Activated T-cell treated with anti-CD3 and anti-CD28 coated beads, Interleukin-2, amount 50 U/mL, for 24 hours (primary cell): Measurements from ENCODE around the gene PLEKHD1.
A peak's percentile ranks its signal among the peaks of the same experiment; 100 is the strongest.

Source experiments
- DNase-seq: peaks from one replicate; pipeline ENCODE4 v3.0.0-alpha.2; 2020
- H3K27ac Mint-ChIP-seq: 2 replicates; pipeline ENCODE4 v1.8.0; 2020; ENCODE audit warnings: mild to moderate bottlenecking, mixed read lengths
- H3K27me3 Mint-ChIP-seq: 2 replicates; pipeline ENCODE4 v1.8.0; 2020; ENCODE audit warnings: mixed read lengths
- H3K36me3 Mint-ChIP-seq: 2 replicates; pipeline ENCODE4 v1.8.0; 2020; ENCODE audit warnings: low read depth, mixed read lengths
- H3K4me1 Mint-ChIP-seq: 2 replicates; pipeline ENCODE4 v1.8.0; 2020; ENCODE audit warnings: low read depth, mixed read lengths
- H3K4me3 Mint-ChIP-seq: 2 replicates; pipeline ENCODE4 v1.8.0; 2020; ENCODE audit warnings: mild to moderate bottlenecking, moderate library complexity, mixed read lengths
- H3K9me3 Mint-ChIP-seq: 2 replicates; pipeline ENCODE4 v1.8.0; 2020; ENCODE audit warnings: mixed read lengths

Gene PLEKHD1

DNA sequence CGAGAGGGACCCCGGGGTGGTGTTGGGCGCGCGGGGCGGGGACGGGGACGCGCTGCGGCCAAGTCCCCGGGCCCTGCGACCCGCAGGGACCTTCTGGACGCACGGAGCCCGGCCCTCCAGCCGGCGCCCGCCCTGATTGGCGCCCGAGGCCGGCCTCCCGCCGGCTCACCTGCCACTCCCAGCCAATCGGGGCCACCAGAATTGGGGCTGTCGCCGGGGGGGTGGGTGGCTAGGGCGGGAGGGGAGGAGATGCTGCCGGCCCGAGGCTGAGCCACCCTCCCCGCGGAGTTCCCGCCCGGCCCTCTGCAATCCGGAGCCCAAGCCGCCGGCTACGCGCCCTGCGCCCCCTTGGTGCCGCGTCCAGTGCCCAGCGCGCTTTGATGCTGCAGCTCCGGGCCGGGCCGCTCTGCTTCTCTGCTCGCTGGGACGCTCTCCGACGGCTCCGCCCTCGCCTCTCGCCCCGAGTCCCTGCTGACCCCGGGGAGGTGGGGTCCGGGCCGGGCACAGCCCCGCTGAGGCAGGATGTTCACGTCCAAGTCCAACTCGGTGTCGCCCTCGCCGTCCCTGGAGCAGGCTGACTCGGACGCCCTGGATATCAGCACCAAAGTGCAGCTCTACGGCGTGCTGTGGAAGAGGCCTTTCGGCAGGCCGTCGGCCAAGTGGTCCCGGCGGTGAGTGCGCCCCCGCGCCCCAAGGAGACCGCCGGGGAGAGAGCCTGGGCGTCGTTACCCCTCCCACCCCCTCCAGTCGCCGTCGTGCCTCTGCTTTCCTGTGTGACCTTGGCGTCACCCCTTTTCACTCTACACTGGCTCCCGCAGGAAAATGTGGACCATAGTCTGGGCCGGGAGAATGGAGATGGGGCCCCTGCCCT lies at the start of gene PLEKHD1:
Gene PLEKHD1, plus strand, starts transcription at position 285 of the 871 bp plus-strand sequence. Its CDS starts 238 bp downstream, at position 523.
- H3K27me3 Mint-ChIP-seq = peaks cover 59% of the 10 kb centered on the region
- H3K36me3 Mint-ChIP-seq = no peaks in the 10 kb centered on the region
- no peak within 1 kb of the TSS for H3K4me3 Mint-ChIP-seq
- H3K4me1 Mint-ChIP-seq = peaks cover 4% of the 10 kb centered on the region
- no peak for DNase-seq
- no peaks in the 10 kb centered on the region for H3K9me3 Mint-ChIP-seq
- H3K27ac Mint-ChIP-seq = no peak within 1 kb of the TSS

- Mint-ChIP-seq H3K27ac (no peak overlapping the region), H3K36me3 (peaks cover 50% of the 10 kb centered on the region), H3K9me3 (no peaks in the 10 kb centered on the region), H3K4me3 (no peak overlapping the region), H3K27me3 (no peaks in the 10 kb centered on the region), H3K4me1 (peaks cover 20% of the 10 kb centered on the region)
- no peak for DNase-seq
Observed at GRCh38 chr14:69439521-69440270, 44.8 kb upstream of the PLEKHD1 start.

DNA sequence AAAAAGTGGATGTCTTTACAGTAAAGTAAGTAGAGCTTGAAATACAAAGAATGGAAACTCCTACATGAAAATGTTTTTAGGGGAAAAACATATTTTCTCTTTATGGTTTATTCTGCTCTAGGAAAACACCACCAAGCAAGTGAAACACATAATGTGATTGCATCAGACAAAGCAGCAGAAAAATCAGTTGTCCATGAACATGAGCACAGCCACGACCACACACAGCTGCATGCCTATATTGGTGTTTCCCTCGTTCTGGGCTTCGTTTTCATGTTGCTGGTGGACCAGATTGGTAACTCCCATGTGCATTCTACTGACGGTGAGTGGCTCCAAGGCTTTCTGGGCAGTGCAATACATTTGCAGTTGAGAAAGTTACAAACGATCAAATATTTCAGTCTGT lies 42.6 kb upstream of the PLEKHD1 start:
- H3K27ac Mint-ChIP-seq = peak overlapping the region; percentile 35
- DNase-seq = no peak
- H3K9me3 Mint-ChIP-seq = no peaks in the 10 kb centered on the region
- H3K4me1 Mint-ChIP-seq = peaks cover 15% of the 10 kb centered on the region
- peaks cover 63% of the 10 kb centered on the region for H3K36me3 Mint-ChIP-seq
- H3K27me3 Mint-ChIP-seq = no peaks in the 10 kb centered on the region
- H3K4me3 Mint-ChIP-seq = no peak overlapping the region

DNA sequence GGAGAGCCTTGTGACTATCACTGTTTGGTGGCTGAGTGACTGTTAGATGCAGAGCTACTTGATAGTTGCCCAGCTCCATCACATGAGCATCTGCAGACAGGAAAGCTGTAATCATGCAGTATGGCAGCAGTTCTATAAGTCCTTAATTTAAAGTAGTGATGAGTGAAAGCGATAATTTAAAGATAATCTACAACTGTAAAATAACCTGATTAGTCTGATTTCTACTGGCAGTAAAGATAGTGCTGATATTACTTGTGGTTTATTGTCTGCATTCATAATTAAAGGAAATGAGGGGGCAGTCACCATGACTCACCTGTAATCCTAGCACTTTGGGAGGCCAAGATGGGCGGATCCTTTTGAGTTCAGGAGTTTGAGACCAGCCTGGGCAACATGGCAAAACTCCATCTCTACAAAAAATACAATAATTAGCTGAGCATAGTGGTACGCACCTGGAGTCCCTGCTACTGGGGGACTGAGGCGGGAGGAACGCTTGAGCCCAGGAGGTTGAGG lies 41.2 kb upstream of the PLEKHD1 start:
- Mint-ChIP-seq H3K4me3 (no peak overlapping the region), H3K4me1 (peaks cover 15% of the 10 kb centered on the region), H3K27ac (no peak overlapping the region), H3K27me3 (no peaks in the 10 kb centered on the region), H3K9me3 (no peaks in the 10 kb centered on the region), H3K36me3 (peaks cover 66% of the 10 kb centered on the region)
- no peak for DNase-seq

DNA sequence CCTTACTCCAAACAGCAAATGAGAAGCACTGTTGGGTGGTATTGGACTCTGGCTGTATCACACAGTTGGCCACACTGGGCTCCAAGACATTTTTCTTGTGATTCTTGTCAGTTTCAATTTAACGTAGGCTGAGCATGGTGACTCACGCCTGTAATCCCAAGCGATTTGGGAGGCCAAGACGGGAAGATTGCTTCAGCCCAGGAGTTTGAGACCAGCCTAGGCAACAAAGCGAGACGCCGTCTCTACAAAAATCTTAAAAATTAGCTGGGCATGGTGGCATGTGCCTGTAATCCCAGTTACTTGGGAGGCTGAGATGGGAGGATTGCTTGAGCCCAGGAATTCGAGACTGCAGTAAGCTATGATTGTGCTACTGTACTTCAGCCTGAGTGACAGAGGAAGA lies 35.3 kb upstream of the PLEKHD1 start:
- no peaks in the 10 kb centered on the region for H3K27me3 Mint-ChIP-seq
- peaks cover 44% of the 10 kb centered on the region for H3K36me3 Mint-ChIP-seq
- no peaks in the 10 kb centered on the region for H3K9me3 Mint-ChIP-seq
- no peak for DNase-seq
- H3K27ac Mint-ChIP-seq = no peak overlapping the region
- no peak overlapping the region for H3K4me3 Mint-ChIP-seq
- no peaks in the 10 kb centered on the region for H3K4me1 Mint-ChIP-seq

DNA sequence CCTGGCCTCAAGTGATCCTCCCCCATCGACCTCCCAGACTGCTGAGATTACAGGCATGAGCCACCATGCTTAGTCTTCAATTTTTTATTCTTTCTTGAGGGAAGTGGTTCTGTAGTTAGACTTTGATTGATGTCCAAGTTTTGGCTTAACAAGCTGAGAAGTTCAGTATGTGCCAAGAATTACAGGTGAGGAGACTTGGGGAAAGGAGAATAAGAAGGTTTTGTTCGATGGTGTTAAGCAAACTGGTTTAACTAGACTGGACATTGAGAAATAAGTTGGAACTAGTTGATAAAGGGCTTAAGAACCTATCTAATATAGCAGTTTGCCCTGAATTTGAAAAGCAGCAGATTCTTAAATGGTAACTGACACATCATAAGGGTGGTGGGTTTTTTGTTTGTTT lies 32.6 kb upstream of the PLEKHD1 start:
- Mint-ChIP-seq H3K36me3 (peaks cover 52% of the 10 kb centered on the region), H3K4me1 (no peaks in the 10 kb centered on the region), H3K27ac (no peak overlapping the region), H3K4me3 (no peak overlapping the region), H3K9me3 (no peaks in the 10 kb centered on the region), H3K27me3 (no peaks in the 10 kb centered on the region)
- no peak for DNase-seq

DNA sequence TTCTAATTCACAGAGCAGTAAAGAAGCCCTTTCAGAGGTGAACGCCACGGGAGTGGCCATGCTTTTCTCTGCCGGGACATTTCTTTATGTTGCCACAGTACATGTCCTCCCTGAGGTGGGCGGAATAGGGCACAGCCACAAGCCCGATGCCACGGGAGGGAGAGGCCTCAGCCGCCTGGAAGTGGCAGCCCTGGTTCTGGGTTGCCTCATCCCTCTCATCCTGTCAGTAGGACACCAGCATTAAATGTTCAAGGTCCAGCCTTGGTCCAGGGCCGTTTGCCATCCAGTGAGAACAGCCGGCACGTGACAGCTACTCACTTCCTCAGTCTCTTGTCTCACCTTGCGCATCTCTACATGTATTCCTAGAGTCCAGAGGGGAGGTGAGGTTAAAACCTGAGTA lies 26.2 kb upstream of the PLEKHD1 start:
- Mint-ChIP-seq H3K4me1 (peaks cover 1% of the 10 kb centered on the region), H3K9me3 (no peaks in the 10 kb centered on the region), H3K27me3 (no peaks in the 10 kb centered on the region), H3K27ac (peak overlapping the region; percentile 52), H3K36me3 (peaks cover 82% of the 10 kb centered on the region), H3K4me3 (no peak overlapping the region)
- DNase-seq = no peak

DNA sequence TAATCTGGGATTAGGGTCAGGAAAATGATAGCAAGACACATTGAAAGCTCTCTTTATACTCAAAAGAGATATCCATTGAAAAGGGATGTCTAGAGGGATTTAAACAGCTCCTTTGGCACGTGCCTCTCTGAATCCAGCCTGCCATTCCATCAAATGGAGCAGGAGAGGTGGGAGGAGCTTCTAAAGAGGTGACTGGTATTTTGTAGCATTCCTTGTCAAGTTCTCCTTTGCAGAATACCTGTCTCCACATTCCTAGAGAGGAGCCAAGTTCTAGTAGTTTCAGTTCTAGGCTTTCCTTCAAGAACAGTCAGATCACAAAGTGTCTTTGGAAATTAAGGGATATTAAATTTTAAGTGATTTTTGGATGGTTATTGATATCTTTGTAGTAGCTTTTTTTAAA lies 25.4 kb upstream of the PLEKHD1 start:
- Mint-ChIP-seq H3K4me3 (no peak overlapping the region), H3K27me3 (no peaks in the 10 kb centered on the region), H3K9me3 (no peaks in the 10 kb centered on the region), H3K4me1 (peaks cover 1% of the 10 kb centered on the region), H3K36me3 (peaks cover 79% of the 10 kb centered on the region), H3K27ac (no peak overlapping the region)
- no peak for DNase-seq

GRCh38 chr14:69460093-69460701 lies 24.3 kb upstream of the PLEKHD1 start:
- Mint-ChIP-seq H3K27me3 (no peaks in the 10 kb centered on the region), H3K4me3 (no peak overlapping the region), H3K27ac (no peak overlapping the region), H3K9me3 (no peaks in the 10 kb centered on the region), H3K4me1 (peaks cover 1% of the 10 kb centered on the region), H3K36me3 (peaks cover 70% of the 10 kb centered on the region)
- peak; percentile 51 for DNase-seq

GRCh38 chr14:69464379-69464778 lies 20.1 kb upstream of the PLEKHD1 start:
- no peaks in the 10 kb centered on the region for H3K27me3 Mint-ChIP-seq
- H3K4me1 Mint-ChIP-seq = peaks cover 1% of the 10 kb centered on the region
- H3K27ac Mint-ChIP-seq = no peak overlapping the region
- DNase-seq = no peak
- peaks cover 33% of the 10 kb centered on the region for H3K36me3 Mint-ChIP-seq
- H3K9me3 Mint-ChIP-seq = no peaks in the 10 kb centered on the region
- no peak overlapping the region for H3K4me3 Mint-ChIP-seq

DNA sequence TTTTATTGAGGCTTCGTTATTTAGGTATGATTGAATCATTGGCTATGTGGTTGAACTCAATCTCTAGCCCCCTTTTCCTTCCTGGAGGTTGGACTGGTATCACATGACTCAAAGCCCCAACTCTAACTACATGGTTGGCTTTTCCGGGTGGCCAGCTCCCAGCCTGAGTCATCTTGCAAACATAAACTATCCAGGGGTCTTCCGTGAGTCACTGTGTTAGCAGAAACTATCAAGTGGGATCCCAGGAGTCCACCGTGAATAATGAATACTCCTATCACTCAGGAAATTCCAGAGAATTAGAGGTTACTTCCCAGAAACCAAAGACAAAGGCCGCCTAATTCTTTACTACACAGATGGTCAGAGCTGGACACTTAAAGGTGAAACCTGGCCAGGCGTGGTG lies 19.7 kb upstream of the PLEKHD1 start:
- no peaks in the 10 kb centered on the region for H3K4me1 Mint-ChIP-seq
- H3K9me3 Mint-ChIP-seq = no peaks in the 10 kb centered on the region
- H3K27me3 Mint-ChIP-seq = no peaks in the 10 kb centered on the region
- peaks cover 29% of the 10 kb centered on the region for H3K36me3 Mint-ChIP-seq
- H3K27ac Mint-ChIP-seq = no peak overlapping the region
- no peak overlapping the region for H3K4me3 Mint-ChIP-seq
- no peak for DNase-seq

GRCh38 chr14:69468949-69469348 lies 15.6 kb upstream of the PLEKHD1 start:
- peaks cover 2% of the 10 kb centered on the region for H3K36me3 Mint-ChIP-seq
- DNase-seq = no peak
- no peaks in the 10 kb centered on the region for H3K9me3 Mint-ChIP-seq
- H3K4me3 Mint-ChIP-seq = no peak overlapping the region
- H3K4me1 Mint-ChIP-seq = no peaks in the 10 kb centered on the region
- no peak overlapping the region for H3K27ac Mint-ChIP-seq
- H3K27me3 Mint-ChIP-seq = no peaks in the 10 kb centered on the region

- Mint-ChIP-seq H3K4me3 (no peak overlapping the region), H3K4me1 (no peaks in the 10 kb centered on the region)
Observed at GRCh38 chr14:69471436-69471835, 13.1 kb upstream of the PLEKHD1 start.

GRCh38 chr14:69471916-69472315 lies 12.6 kb upstream of the PLEKHD1 start:
- Mint-ChIP-seq H3K36me3 (no peaks in the 10 kb centered on the region), H3K27ac (no peak overlapping the region), H3K4me1 (no peaks in the 10 kb centered on the region), H3K27me3 (no peaks in the 10 kb centered on the region), H3K9me3 (no peaks in the 10 kb centered on the region), H3K4me3 (no peak overlapping the region)
- DNase-seq = no peak

More at GRCh38 chr14:69471436-69471835, 13.1 kb upstream of the PLEKHD1 start:
- Mint-ChIP-seq H3K27me3 (no peaks in the 10 kb centered on the region), H3K36me3 (no peaks in the 10 kb centered on the region), H3K27ac (no peak overlapping the region), H3K9me3 (no peaks in the 10 kb centered on the region)
- no peak for DNase-seq
